NT2/D1 (cell line): ENCODE data around the gene PDE11A.

Experiments
- DNase-seq: peaks from one replicate; pipeline ENCODE4 v3.0.0-alpha.2; 2011; ENCODE audit warnings: low read depth, low spot score
- H3K27me3 ChIP-seq: 2 replicates; pipeline ENCODE4 v1.6.0; 2011; ENCODE audit warnings: mild to moderate bottlenecking; ENCODE audit not compliant: insufficient read length, insufficient read depth
- H3K36me3 ChIP-seq: 2 replicates; pipeline ENCODE4 v1.6.1; 2011; ENCODE audit warnings: mild to moderate bottlenecking, low read length, mixed read lengths; ENCODE audit not compliant: insufficient read depth, insufficient read length
- H3K4me1 ChIP-seq: 2 replicates; pipeline ENCODE4 v1.5.1; 2011; ENCODE audit not compliant: insufficient read depth, insufficient read length
- H3K4me3 ChIP-seq: 2 replicates; pipeline ENCODE4 v1.5.1; 2011; ENCODE audit warnings: low read depth; ENCODE audit not compliant: insufficient read length
- H3K9ac ChIP-seq: 2 replicates; pipeline ENCODE4 v1.6.0; 2011; ENCODE audit warnings: low read depth; ENCODE audit not compliant: insufficient read length
- H3K9me3 ChIP-seq: 2 replicates; pipeline ENCODE4 v1.5.1; 2011; ENCODE audit warnings: mild to moderate bottlenecking, low read length; ENCODE audit not compliant: insufficient read depth
- SUZ12 ChIP-seq: IDR thresholded peaks from 2 replicates; pipeline ENCODE4 v1.6.1; 2011; ENCODE audit not compliant: insufficient read length, insufficient read depth; ENCODE audit errors: extremely low read depth
- YY1 ChIP-seq: IDR thresholded peaks from 2 replicates; pipeline ENCODE4 v1.6.1; 2011; ENCODE audit not compliant: insufficient read length, insufficient read depth
- ZNF274 ChIP-seq: IDR thresholded peaks from 2 replicates; pipeline ENCODE4 v1.6.1; 2011; ENCODE audit warnings: mild to moderate bottlenecking, low read depth, low read length

PDE11A gene

DNA sequence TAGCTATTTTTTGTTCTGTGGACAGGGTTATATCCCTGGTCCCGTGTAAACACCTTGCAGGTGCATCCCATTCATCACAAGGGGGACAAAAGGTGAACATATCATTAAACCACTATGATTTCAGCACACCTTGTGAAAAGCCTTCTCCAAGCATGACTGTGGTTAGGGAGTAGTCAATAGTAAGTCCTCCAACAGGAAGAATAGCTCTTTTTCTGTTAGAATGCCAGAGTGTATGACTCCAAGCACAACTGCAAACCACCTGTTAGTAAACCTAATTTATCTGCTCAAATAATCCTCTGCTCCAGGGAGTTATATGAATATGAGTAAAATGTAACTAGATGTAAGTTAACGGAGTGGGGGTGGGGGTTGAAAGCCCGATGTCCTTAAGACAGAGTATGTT lies 439.5 kb downstream of the PDE11A start:
- TF ChIP-seq SUZ12 (no peak), YY1 (no peak), ZNF274 (no peak)
- H3K4me1 ChIP-seq: no peaks in the 10 kb centered on the region
- no peak overlapping the region for H3K9ac ChIP-seq

DNA sequence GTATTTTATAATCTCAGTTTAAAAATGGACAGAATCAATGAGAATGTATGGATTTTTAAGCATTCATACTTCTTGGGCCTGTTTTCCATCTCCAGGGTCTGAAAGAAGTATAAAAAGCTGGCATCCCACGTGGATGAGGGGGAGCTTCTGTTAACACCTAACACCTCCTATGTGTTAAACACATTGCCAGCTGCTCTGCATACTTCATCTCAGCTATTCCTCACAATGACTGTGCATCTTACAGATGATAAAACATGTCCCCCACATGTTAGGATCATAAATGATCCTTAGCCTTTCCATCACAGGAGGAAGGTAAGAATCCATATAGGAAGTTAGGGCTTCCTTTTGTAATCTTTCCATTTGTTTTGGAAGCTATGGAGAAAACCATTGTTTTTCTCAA lies 440.9 kb downstream of the PDE11A start:
- H3K9me3 ChIP-seq: no peaks in the 10 kb centered on the region
- no peak overlapping the region for H3K9ac ChIP-seq
- no peak for DNase-seq
- H3K4me3 ChIP-seq: no peak overlapping the region
- no peaks in the 10 kb centered on the region for H3K36me3 ChIP-seq
- no peaks in the 10 kb centered on the region for H3K27me3 ChIP-seq
- TF ChIP-seq YY1 (no peak), ZNF274 (no peak), SUZ12 (no peak)
- H3K4me1 ChIP-seq: no peaks in the 10 kb centered on the region

More for the DNA sequence above, 439.5 kb downstream of the PDE11A start:
- no peaks in the 10 kb centered on the region for H3K36me3 ChIP-seq
- no peak overlapping the region for H3K4me3 ChIP-seq
- H3K9me3 ChIP-seq: no peaks in the 10 kb centered on the region
- no peak for DNase-seq
- no peaks in the 10 kb centered on the region for H3K27me3 ChIP-seq

DNA sequence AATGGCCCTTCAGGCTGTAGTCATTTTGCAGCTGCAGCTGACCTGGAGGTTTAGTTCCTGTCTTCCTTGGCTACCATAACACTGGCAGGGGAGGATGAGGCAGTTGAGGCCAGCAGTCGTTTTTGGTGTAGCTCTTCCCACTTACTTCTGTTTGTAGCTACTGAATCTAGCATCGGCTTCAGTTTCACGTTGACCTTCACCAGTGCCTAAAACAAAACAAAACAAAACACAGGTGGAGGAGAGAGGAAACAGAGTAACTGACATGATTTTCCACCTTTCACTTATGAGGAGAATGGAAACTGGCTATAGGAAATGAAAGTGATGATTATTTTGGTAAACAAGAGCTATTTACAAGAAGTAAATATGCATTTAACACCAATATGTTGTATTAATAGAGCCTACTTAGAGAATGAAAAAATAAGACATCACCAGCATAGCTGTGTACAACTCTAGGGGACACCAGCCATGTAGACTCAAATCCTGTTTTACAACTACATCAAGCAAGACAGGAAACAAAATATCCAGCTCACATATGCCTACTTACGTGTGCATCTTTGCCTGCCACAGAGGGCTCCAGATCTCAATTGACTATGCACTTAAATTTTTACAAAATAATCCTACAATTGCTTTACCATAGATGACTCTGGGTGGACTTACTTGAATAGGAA lies 443.1 kb downstream of the PDE11A start:
- H3K27me3 ChIP-seq: no peaks in the 10 kb centered on the region

DNA sequence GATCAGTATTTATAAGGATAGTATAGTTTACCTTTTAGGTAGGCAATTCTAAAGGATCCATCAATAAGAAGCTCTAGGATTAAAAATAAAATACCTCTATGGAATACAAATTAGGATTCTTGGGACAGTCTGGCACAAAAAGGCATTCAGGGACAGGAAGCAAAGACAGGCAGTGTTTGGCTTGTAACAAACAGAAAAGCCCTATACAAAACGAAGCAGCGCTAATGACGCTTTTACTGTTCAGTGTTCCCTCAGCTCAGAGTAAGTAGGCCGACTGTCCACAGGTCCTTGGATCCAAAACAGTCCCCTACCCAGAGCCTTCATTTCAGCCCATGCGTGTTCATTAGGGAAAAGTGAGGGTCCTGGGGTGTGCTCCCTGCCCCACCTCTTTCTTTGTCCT lies 443.7 kb downstream of the PDE11A start:
- Histone ChIP-seq H3K9me3 (no peaks in the 10 kb centered on the region), H3K36me3 (no peaks in the 10 kb centered on the region), H3K9ac (no peak overlapping the region), H3K4me3 (no peak overlapping the region), H3K4me1 (no peaks in the 10 kb centered on the region), H3K27me3 (no peaks in the 10 kb centered on the region)
- no peak for DNase-seq
- TF ChIP-seq SUZ12 (no peak), YY1 (no peak), ZNF274 (no peak)

More for the DNA sequence above, 443.1 kb downstream of the PDE11A start:
- H3K4me3 ChIP-seq: no peak overlapping the region
- TF ChIP-seq YY1 (no peak), ZNF274 (no peak), SUZ12 (no peak)
- H3K9ac ChIP-seq: no peak overlapping the region
- no peaks in the 10 kb centered on the region for H3K4me1 ChIP-seq
- no peaks in the 10 kb centered on the region for H3K9me3 ChIP-seq
- H3K36me3 ChIP-seq: no peaks in the 10 kb centered on the region
- no peak for DNase-seq

- no peaks in the 10 kb centered on the region for H3K4me1 ChIP-seq
- no peak overlapping the region for H3K9ac ChIP-seq
- no peaks in the 10 kb centered on the region for H3K27me3 ChIP-seq
- DNase-seq: no peak
- H3K9me3 ChIP-seq: no peaks in the 10 kb centered on the region
- no peak overlapping the region for H3K4me3 ChIP-seq
- no peaks in the 10 kb centered on the region for H3K36me3 ChIP-seq
- TF ChIP-seq SUZ12: no peak
- no peak for TF ChIP-seq ZNF274
- TF ChIP-seq YY1: no peak
Observed at GRCh38 chr2:177625744-177626650, 446.6 kb downstream of the PDE11A start.

- H3K9ac ChIP-seq: no peak overlapping the region
- no peaks in the 10 kb centered on the region for H3K4me1 ChIP-seq
- no peak overlapping the region for H3K4me3 ChIP-seq
- no peaks in the 10 kb centered on the region for H3K36me3 ChIP-seq
- no peak for TF ChIP-seq SUZ12
- no peak for TF ChIP-seq YY1
- no peak for TF ChIP-seq ZNF274
- peaks cover 6% of the 10 kb centered on the region; the same call in 1 of the 2 replicates for H3K9me3 ChIP-seq
- no peaks in the 10 kb centered on the region for H3K27me3 ChIP-seq
- DNase-seq: peak; percentile 43
Observed at GRCh38 chr2:177622521-177622920, 450.1 kb downstream of the PDE11A start.

- TF ChIP-seq YY1 (no peak), ZNF274 (no peak), SUZ12 (no peak)
- Histone ChIP-seq H3K4me1 (no peaks in the 10 kb centered on the region), H3K9ac (no peak overlapping the region), H3K9me3 (peaks cover 22% of the 10 kb centered on the region), H3K4me3 (no peak overlapping the region), H3K27me3 (no peaks in the 10 kb centered on the region), H3K36me3 (no peaks in the 10 kb centered on the region)
- no peak for DNase-seq
Observed at GRCh38 chr2:177619986-177620385, 452.6 kb downstream of the PDE11A start.
